Activated naive CD8-positive, alpha-beta T cell treated with anti-CD3 and anti-CD28 coated beads, Interleukin-2, amount 50 U/mL, for 24 hours (primary cell): ENCODE measurements around the gene EXOC6.

Experiments used
- ATAC-seq: fragments of 150-1000 bp; cut with Tn5 transposase; one replicate; pipeline ENCODE4 v1.10.0; 2021
- DNase-seq: peaks from one replicate; pipeline ENCODE4 v3.0.0; 2021
- H3K27ac Mint-ChIP-seq: one replicate; pipeline ENCODE4 v1.8.0; 2021; ENCODE audit warnings: mild to moderate bottlenecking, mixed read lengths
- H3K27me3 Mint-ChIP-seq: one replicate; pipeline ENCODE4 v1.8.0; 2021; ENCODE audit warnings: mixed read lengths
- H3K36me3 Mint-ChIP-seq: one replicate; pipeline ENCODE4 v1.8.0; 2021; ENCODE audit warnings: low read depth, mixed read lengths
- H3K4me1 Mint-ChIP-seq: one replicate; pipeline ENCODE4 v1.8.0; 2021; ENCODE audit warnings: mixed read lengths
- H3K4me3 Mint-ChIP-seq: one replicate; pipeline ENCODE4 v1.8.0; 2021; ENCODE audit warnings: mild to moderate bottlenecking, moderate library complexity, mixed read lengths
- H3K9me3 Mint-ChIP-seq: one replicate; pipeline ENCODE4 v1.8.0; 2021; ENCODE audit warnings: mixed read lengths

EXOC6 gene

GRCh38 chr10:93026072-93026471 lies 177.8 kb downstream of the EXOC6 start:
- H3K36me3 Mint-ChIP-seq: peaks cover 8% of the 10 kb centered on the region
- H3K27me3 Mint-ChIP-seq: no peaks in the 10 kb centered on the region
- H3K27ac Mint-ChIP-seq: no peak overlapping the region
- no peak overlapping the region for H3K4me3 Mint-ChIP-seq
- ATAC-seq: no peak
- DNase-seq: no peak
- no peaks in the 10 kb centered on the region for H3K9me3 Mint-ChIP-seq
- H3K4me1 Mint-ChIP-seq: no peaks in the 10 kb centered on the region

GRCh38 chr10:93027508-93027907 lies 179.2 kb downstream of the EXOC6 start:
- H3K27ac Mint-ChIP-seq: no peak overlapping the region
- no peak overlapping the region for H3K4me3 Mint-ChIP-seq
- H3K36me3 Mint-ChIP-seq: peaks cover 8% of the 10 kb centered on the region
- DNase-seq: no peak
- no peaks in the 10 kb centered on the region for H3K9me3 Mint-ChIP-seq
- no peak for ATAC-seq
- no peaks in the 10 kb centered on the region for H3K4me1 Mint-ChIP-seq
- H3K27me3 Mint-ChIP-seq: no peaks in the 10 kb centered on the region

GRCh38 chr10:93028883-93029282 lies 180.6 kb downstream of the EXOC6 start:
- Mint-ChIP-seq H3K9me3 (no peaks in the 10 kb centered on the region), H3K36me3 (peaks cover 8% of the 10 kb centered on the region), H3K4me3 (no peak overlapping the region), H3K27me3 (no peaks in the 10 kb centered on the region), H3K4me1 (no peaks in the 10 kb centered on the region), H3K27ac (no peak overlapping the region)
- no peak for ATAC-seq
- no peak for DNase-seq

- no peak for DNase-seq
- Mint-ChIP-seq H3K4me1 (no peaks in the 10 kb centered on the region), H3K36me3 (peaks cover 8% of the 10 kb centered on the region)
Observed at GRCh38 chr10:93030409-93030808, 182.1 kb downstream of the EXOC6 start.

GRCh38 chr10:93032105-93032808 lies 183.9 kb downstream of the EXOC6 start:
- no peak for ATAC-seq

More at GRCh38 chr10:93030409-93030808, 182.1 kb downstream of the EXOC6 start:
- no peak overlapping the region for H3K4me3 Mint-ChIP-seq
- H3K9me3 Mint-ChIP-seq: no peaks in the 10 kb centered on the region
- ATAC-seq: no peak
- no peak overlapping the region for H3K27ac Mint-ChIP-seq
- H3K27me3 Mint-ChIP-seq: no peaks in the 10 kb centered on the region

GRCh38 chr10:93032809-93033137 lies 184.5 kb downstream of the EXOC6 start:
- no peak for ATAC-seq
- H3K9me3 Mint-ChIP-seq: no peaks in the 10 kb centered on the region
- no peaks in the 10 kb centered on the region for H3K36me3 Mint-ChIP-seq
- H3K27ac Mint-ChIP-seq: no peak overlapping the region
- no peaks in the 10 kb centered on the region for H3K27me3 Mint-ChIP-seq
- no peaks in the 10 kb centered on the region for H3K4me1 Mint-ChIP-seq
- no peak for DNase-seq
- no peak overlapping the region for H3K4me3 Mint-ChIP-seq

More at GRCh38 chr10:93032105-93032808, 183.9 kb downstream of the EXOC6 start:
- DNase-seq: no peak
- H3K9me3 Mint-ChIP-seq: no peaks in the 10 kb centered on the region
- H3K36me3 Mint-ChIP-seq: peaks cover under 1% of the 10 kb centered on the region
- H3K27ac Mint-ChIP-seq: no peak overlapping the region
- no peaks in the 10 kb centered on the region for H3K27me3 Mint-ChIP-seq
- no peak overlapping the region for H3K4me3 Mint-ChIP-seq
- H3K4me1 Mint-ChIP-seq: no peaks in the 10 kb centered on the region

GRCh38 chr10:93034426-93034825 lies 186.1 kb downstream of the EXOC6 start:
- no peaks in the 10 kb centered on the region for H3K36me3 Mint-ChIP-seq
- H3K9me3 Mint-ChIP-seq: no peaks in the 10 kb centered on the region
- DNase-seq (no peak), ATAC-seq (no peak)
- no peak overlapping the region for H3K4me3 Mint-ChIP-seq
- no peaks in the 10 kb centered on the region for H3K27me3 Mint-ChIP-seq
- H3K27ac Mint-ChIP-seq: no peak overlapping the region
- H3K4me1 Mint-ChIP-seq: no peaks in the 10 kb centered on the region

- ATAC-seq (no peak), DNase-seq (no peak)
- Mint-ChIP-seq H3K9me3 (no peaks in the 10 kb centered on the region), H3K4me1 (peaks cover 2% of the 10 kb centered on the region), H3K27ac (no peak overlapping the region), H3K27me3 (no peaks in the 10 kb centered on the region), H3K4me3 (no peak overlapping the region), H3K36me3 (peaks cover 3% of the 10 kb centered on the region)
Observed at GRCh38 chr10:93039110-93039509, 190.8 kb downstream of the EXOC6 start.

DNA sequence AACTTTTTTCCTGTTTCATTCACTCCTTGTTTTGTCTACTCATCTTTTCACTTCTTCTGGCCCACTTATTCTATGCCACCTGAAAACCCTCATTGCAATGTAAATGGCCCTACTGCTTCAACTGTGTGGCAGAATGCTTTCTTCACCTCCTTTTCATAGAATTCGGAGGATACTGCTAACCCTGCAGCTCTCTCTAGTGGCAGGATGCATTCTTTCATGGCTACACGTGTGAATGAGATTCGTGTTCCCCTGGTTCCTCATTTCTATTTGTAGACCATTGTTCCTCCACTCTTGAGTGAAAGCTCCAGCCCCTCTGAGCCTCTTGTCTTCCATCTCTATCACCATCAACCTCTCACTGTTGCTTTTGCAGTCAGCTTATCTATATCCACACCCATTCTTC lies 191.4 kb downstream of the EXOC6 start:
- Mint-ChIP-seq H3K36me3 (peaks cover 3% of the 10 kb centered on the region), H3K4me1 (peaks cover 2% of the 10 kb centered on the region), H3K27ac (no peak overlapping the region), H3K27me3 (no peaks in the 10 kb centered on the region), H3K4me3 (no peak overlapping the region), H3K9me3 (no peaks in the 10 kb centered on the region)
- DNase-seq: no peak
- no peak for ATAC-seq

DNA sequence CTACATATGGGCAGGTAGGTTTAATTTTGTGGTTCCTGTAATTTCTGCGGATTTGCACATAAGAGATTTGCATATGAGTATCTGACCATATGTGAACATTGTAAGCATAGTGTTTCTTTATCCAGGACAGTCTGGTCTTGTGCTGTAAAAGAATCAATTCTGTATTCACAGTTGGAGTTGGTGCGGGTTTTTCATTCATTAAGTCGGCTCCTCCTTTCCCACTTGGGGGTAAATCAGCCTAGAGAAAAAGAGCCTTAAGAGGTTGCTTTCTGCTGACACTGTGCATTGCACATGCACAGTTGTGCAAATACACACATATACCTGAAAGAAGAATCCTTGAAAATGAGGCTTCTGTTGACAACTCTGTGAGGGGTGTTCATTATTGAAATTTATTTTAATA lies 206.2 kb downstream of the EXOC6 start:
- no peaks in the 10 kb centered on the region for H3K4me1 Mint-ChIP-seq
- DNase-seq: no peak
- H3K27ac Mint-ChIP-seq: no peak overlapping the region
- no peak for ATAC-seq
- peaks cover 14% of the 10 kb centered on the region for H3K36me3 Mint-ChIP-seq
- H3K4me3 Mint-ChIP-seq: no peak overlapping the region
- no peaks in the 10 kb centered on the region for H3K27me3 Mint-ChIP-seq
- no peaks in the 10 kb centered on the region for H3K9me3 Mint-ChIP-seq

GRCh38 chr10:93058139-93058538 lies 209.8 kb downstream of the EXOC6 start:
- H3K36me3 Mint-ChIP-seq: peaks cover 20% of the 10 kb centered on the region
- DNase-seq (no peak), ATAC-seq (no peak)
- no peaks in the 10 kb centered on the region for H3K9me3 Mint-ChIP-seq
- H3K27ac Mint-ChIP-seq: no peak overlapping the region
- H3K4me1 Mint-ChIP-seq: peaks cover 13% of the 10 kb centered on the region
- H3K27me3 Mint-ChIP-seq: peaks cover 17% of the 10 kb centered on the region
- no peak overlapping the region for H3K4me3 Mint-ChIP-seq

DNA sequence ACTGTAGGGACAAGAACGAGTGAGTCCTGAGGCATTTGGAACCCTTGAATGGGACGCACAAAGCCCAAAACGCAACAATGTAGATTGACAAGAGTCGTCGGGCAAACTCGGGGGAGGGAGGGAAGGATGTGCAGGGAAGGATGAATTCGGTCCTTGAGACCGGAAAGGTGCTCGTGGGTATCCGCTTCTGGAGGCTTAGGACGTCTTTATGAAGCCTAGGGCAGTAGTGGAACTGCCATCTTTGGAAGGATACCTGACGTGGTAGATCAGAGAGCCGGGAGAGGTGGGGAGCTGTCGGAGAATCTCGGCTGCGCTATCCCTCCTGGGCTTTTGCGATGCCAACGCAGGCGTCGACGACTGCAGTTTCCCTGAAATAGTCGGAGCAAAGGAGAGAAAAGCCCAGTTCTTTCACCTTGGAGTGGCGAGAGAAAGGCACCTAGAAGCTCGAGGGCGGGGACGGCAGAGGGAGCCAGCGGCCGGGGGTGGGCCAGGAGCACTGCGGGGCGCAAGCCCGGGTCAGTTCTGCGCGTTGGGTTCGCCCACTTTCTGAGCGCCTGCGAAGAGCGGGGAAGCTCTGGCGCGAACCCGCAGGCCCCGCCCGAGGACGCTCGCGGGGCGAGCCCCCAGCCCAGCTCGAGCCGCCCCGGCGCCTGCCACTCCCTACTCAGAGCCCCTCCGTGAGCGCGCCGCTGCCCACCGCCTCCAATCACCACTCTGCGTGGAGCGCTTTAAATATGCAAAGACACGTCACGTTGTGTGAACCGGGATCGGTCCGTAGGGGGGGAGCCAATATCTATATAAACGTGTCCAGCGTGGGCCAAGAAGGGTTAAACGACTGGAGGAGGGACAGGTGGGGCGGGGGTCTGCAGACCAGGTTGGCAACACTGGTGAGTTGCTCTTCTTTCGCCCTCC lies 211.9 kb downstream of the EXOC6 start, which contains the start of gene CYP26C1:
TSS of gene CYP26C1 (plus strand) at position 824 of the 912 bp plus-strand sequence. CDS start 466 bp downstream, outside the sequence.
- Mint-ChIP-seq H3K36me3 (peaks cover 18% of the 10 kb centered on the region), H3K4me1 (peaks cover 16% of the 10 kb centered on the region), H3K9me3 (no peaks in the 10 kb centered on the region), H3K4me3 (no peak within 1 kb of the TSS), H3K27me3 (peaks cover 36% of the 10 kb centered on the region), H3K27ac (no peak within 1 kb of the TSS)
- DNase-seq (no peak), ATAC-seq (no peak)

GRCh38 chr10:93060887-93061593 lies 212.7 kb downstream of the EXOC6 start:
- Mint-ChIP-seq H3K4me3 (no peak overlapping the region), H3K27ac (no peak overlapping the region), H3K36me3 (peaks cover 18% of the 10 kb centered on the region), H3K4me1 (peaks cover 19% of the 10 kb centered on the region), H3K27me3 (peaks cover 41% of the 10 kb centered on the region), H3K9me3 (no peaks in the 10 kb centered on the region)
- no peak for DNase-seq
- ATAC-seq: no peak

GRCh38 chr10:93061594-93062513 lies 213.5 kb downstream of the EXOC6 start:
- peaks cover 19% of the 10 kb centered on the region for H3K4me1 Mint-ChIP-seq
- peak overlapping the region; percentile 65 for H3K4me3 Mint-ChIP-seq
- no peaks in the 10 kb centered on the region for H3K9me3 Mint-ChIP-seq
- DNase-seq (peak; percentile 9), ATAC-seq (peak; percentile 25)
- H3K36me3 Mint-ChIP-seq: peaks cover 18% of the 10 kb centered on the region
- H3K27ac Mint-ChIP-seq: no peak overlapping the region
- H3K27me3 Mint-ChIP-seq: peaks cover 47% of the 10 kb centered on the region
